ENCODE measurements around the gene PRDM8. TPM values are rescaled to one million over a fixed set of nuclear protein-coding genes. Genes with fewer than 3 reads are reported as not detected.

Gene PRDM8
- total RNA-seq, 4 donors from 2014 or later = 24.1 to 63.5 (median 34.3) TPM

DNA sequence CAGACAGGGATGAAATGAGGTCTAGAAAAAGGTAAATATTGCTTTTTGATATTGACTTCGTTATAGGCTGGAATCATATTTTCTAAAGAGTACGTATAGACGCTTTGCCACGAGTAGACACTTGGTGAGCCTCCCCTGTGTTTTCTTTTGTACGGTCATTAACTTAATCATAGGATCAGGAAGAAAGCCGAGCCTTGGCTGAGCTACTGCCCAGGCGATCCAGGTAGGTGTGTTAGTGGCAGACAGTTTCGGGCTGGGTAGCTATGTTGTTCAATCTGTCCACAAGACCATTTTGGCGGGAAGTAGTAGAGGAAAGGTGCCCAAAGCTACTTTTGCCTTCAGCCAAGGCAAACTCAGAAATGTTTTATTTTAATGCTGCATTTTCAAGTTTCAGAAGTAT is 8.8 kb downstream of the PRDM8 start:
- intact Hi-C loops (cut with DNase I) = no loop called here
- H3K36me3 ChIP-seq = no peaks in the 10 kb centered on the region

DNA sequence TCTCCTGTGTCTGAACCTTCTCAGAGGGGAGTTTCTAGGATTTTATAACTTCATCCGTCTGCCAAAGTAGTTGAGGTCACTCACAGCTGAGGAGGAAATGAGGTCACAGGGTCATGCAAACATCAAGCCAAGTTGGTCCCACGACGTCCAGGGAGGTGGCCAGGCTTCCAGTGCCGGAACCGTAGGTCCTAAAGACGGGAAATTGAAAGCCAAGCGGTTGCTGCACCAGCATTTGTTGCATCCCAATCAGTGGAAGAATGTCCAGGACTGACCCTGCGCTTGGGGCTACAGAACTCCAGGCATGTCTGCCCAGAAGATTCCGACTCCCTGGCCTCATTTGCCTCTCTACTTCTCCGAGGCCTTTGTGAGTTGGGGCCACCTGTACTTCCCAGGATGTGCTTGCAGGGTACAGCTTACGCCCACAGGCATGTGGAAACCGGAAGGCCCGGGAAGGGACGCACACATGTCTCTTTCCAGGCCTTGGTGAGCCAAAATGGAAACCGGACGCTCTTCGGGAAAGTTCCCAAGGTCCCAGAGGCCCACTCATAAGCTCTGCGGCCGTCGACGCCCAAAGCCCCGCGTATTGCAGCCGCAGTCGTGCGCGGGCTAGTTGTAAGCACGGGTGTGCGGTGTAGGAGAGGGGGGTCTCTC is 9.3 kb downstream of the PRDM8 start:
- 72% methylated on average over 29 of the region's 29 CpGs for WGBS
- H3K36me3 ChIP-seq = no peaks in the 10 kb centered on the region
- H3K9me3 ChIP-seq = no peaks in the 10 kb centered on the region
- H3K4me1 ChIP-seq = peaks cover 14 to 31% (median 27%) of the 10 kb centered on the region in 4 donors
- no peak for DNase-seq (ENCODE audit: extremely low spot score)
- H3K27ac ChIP-seq (replicated peaks in 1 of 4) = peak overlapping the region in 1 of 4 donors; percentile 34
- peak overlapping the region in 2 of 4 donors; percentile 6 to 7 for H3K4me3 ChIP-seq
- intact Hi-C loops (cut with DNase I) = no loop called here
- H3K27me3 ChIP-seq = peaks cover 0 to 9% (median 0%) of the 10 kb centered on the region in 4 donors
- TF ChIP-seq, protein P1, sequence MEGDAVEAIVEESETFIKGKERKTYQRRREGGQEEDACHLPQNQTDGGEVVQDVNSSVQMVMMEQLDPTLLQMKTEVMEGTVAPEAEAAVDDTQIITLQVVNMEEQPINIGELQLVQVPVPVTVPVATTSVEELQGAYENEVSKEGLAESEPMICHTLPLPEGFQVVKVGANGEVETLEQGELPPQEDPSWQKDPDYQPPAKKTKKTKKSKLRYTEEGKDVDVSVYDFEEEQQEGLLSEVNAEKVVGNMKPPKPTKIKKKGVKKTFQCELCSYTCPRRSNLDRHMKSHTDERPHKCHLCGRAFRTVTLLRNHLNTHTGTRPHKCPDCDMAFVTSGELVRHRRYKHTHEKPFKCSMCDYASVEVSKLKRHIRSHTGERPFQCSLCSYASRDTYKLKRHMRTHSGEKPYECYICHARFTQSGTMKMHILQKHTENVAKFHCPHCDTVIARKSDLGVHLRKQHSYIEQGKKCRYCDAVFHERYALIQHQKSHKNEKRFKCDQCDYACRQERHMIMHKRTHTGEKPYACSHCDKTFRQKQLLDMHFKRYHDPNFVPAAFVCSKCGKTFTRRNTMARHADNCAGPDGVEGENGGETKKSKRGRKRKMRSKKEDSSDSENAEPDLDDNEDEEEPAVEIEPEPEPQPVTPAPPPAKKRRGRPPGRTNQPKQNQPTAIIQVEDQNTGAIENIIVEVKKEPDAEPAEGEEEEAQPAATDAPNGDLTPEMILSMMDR (IDR thresholded peaks at IDR 0.05) = no peak
- no peak for TF ChIP-seq POLR2AphosphoS5 (IDR thresholded peaks at IDR 0.05)
- no peak for TF ChIP-seq EP300 (IDR thresholded peaks at IDR 0.05)

More for the DNA sequence above, 8.8 kb downstream of the PRDM8 start:
- no peak for DNase-seq (ENCODE audit: extremely low spot score)
- Histone ChIP-seq H3K27me3 (peaks cover 0 to 9% (median 0%) of the 10 kb centered on the region in 4 donors), H3K4me1 (peaks cover 18 to 36% (median 32%) of the 10 kb centered on the region in 4 donors), H3K9me3 (no peaks in the 10 kb centered on the region), H3K27ac (replicated peaks in 1 of 4) (no peak overlapping the region), H3K4me3 (no peak overlapping the region)
- 92% methylated on average over 9 of the region's 9 CpGs for WGBS
- TF ChIP-seq, protein P1 (IDR thresholded peaks at IDR 0.05) = no peak
- TF ChIP-seq POLR2A (IDR thresholded peaks at IDR 0.05; ENCODE audit: low read depth) (no peak), POLR2AphosphoS5 (IDR thresholded peaks at IDR 0.05) (no peak), EP300 (IDR thresholded peaks at IDR 0.05) (no peak)

- Histone ChIP-seq H3K9me3 (no peaks in the 10 kb centered on the region), H3K27ac (replicated peaks in 1 of 4) (peak overlapping the region in 1 of 4 donors; percentile 34), H3K4me1 (peaks cover 10 to 25% (median 22%) of the 10 kb centered on the region in 4 donors), H3K4me3 (peak overlapping the region in 2 of 4 donors; percentile 6 to 7), H3K36me3 (no peaks in the 10 kb centered on the region), H3K27me3 (peaks cover 0 to 9% (median 0%) of the 10 kb centered on the region in 4 donors)
- intact Hi-C loops (cut with DNase I) = no loop called here
- DNase-seq (ENCODE audit: extremely low spot score) = no peak
- TF ChIP-seq POLR2AphosphoS5 (IDR thresholded peaks at IDR 0.05) (no peak), POLR2A (IDR thresholded peaks at IDR 0.05; ENCODE audit: low read depth) (no peak), EP300 (IDR thresholded peaks at IDR 0.05) (no peak)
- TF ChIP-seq, protein P1 (IDR thresholded peaks at IDR 0.05) = no peak
- WGBS = 51% methylated on average over 15 of the region's 27 CpGs
Measured at GRCh38 chr4:80207172-80207583, 9.9 kb downstream of the PRDM8 start.

- Histone ChIP-seq H3K36me3 (no peaks in the 10 kb centered on the region), H3K4me3 (no peak overlapping the region), H3K27ac (replicated peaks in 1 of 4) (no peak overlapping the region), H3K9me3 (no peaks in the 10 kb centered on the region), H3K27me3 (peaks cover 0 to 9% (median 0%) of the 10 kb centered on the region in 4 donors), H3K4me1 (peaks cover 10 to 25% (median 20%) of the 10 kb centered on the region in 4 donors)
- intact Hi-C loops (cut with DNase I) = no loop called here
- no peak for DNase-seq (ENCODE audit: extremely low spot score)
- 85% methylated on average over 10 of the region's 10 CpGs for WGBS
- TF ChIP-seq, protein P1 (IDR thresholded peaks at IDR 0.05) = no peak
- no peak for TF ChIP-seq POLR2AphosphoS5 (IDR thresholded peaks at IDR 0.05)
- TF ChIP-seq POLR2A (IDR thresholded peaks at IDR 0.05; ENCODE audit: low read depth) = no peak
- TF ChIP-seq EP300 (IDR thresholded peaks at IDR 0.05) = no peak
Measured at GRCh38 chr4:80207664-80208063, 10.4 kb downstream of the PRDM8 start.

All from esophagus muscularis mucosa (tissue), 4 donors.